ENCODE data around the gene NOS2. TPM values are rescaled to one million over a fixed set of nuclear protein-coding genes. Genes with fewer than 3 reads are reported as not detected.
"Not testable (repeated sequence)": the region's sequence is repeated elsewhere in the genome, so short reads cannot be mapped to it uniquely, and the experiment has no call there.

The NOS2 gene
- total RNA-seq, 4 donors from 2014 or later = 6.7 to 16.5 (median 7.7) TPM

DNA sequence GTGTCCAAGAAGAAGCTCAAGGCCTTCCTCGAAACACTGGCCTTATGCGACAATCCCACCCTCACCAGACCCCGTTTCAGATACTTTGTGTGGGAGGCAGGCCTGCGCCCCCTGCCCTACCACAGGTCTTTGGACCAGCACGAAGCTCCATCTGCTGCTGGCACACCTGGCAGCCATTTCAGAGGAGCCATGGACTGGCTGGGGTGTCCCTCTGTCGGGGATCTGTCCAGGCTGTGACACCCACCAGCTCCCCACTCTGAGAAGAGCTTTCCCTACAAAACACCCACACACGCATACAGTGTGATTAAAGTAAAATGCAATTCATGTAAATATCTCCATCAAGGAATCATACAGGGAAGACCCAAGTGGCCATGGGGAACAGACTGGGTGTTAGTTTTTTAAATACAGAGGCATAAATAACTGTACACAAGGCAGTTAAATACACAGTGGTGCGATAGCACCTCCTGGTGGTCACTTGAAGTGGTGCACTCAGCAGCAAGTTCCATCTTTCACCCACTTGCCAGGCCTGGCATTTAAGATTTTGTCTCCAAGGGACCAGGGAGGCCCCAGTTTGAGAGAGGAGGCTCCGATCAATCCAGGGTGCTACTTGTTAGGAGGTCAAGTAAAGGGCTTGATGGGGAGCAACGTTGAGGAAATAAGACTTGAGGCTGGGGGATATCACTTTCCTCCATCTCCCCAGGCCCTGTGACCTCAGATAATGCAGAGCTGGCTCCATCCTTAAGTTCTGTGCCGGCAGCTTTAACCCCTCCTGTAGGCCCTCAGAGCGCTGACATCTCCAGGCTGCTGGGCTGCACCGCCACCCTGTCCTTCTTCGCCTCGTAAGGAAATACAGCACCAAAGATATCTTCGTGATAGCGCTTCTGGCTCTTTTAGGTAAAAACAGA, 43.6 kb downstream of the NOS2 start:
- H3K27me3 ChIP-seq = no peaks in the 10 kb centered on the region
- peak; percentile 29 to 79 (median 70) for DNase-seq
- no peak overlapping the region for H3K4me3 ChIP-seq
- H3K27ac ChIP-seq = no peak overlapping the region
- no peaks in the 10 kb centered on the region for H3K9me3 ChIP-seq
- no peaks in the 10 kb centered on the region for H3K4me1 ChIP-seq
- no peak for TF ChIP-seq POLR2A (IDR thresholded peaks at IDR 0.05)
- TF ChIP-seq, protein P1, sequence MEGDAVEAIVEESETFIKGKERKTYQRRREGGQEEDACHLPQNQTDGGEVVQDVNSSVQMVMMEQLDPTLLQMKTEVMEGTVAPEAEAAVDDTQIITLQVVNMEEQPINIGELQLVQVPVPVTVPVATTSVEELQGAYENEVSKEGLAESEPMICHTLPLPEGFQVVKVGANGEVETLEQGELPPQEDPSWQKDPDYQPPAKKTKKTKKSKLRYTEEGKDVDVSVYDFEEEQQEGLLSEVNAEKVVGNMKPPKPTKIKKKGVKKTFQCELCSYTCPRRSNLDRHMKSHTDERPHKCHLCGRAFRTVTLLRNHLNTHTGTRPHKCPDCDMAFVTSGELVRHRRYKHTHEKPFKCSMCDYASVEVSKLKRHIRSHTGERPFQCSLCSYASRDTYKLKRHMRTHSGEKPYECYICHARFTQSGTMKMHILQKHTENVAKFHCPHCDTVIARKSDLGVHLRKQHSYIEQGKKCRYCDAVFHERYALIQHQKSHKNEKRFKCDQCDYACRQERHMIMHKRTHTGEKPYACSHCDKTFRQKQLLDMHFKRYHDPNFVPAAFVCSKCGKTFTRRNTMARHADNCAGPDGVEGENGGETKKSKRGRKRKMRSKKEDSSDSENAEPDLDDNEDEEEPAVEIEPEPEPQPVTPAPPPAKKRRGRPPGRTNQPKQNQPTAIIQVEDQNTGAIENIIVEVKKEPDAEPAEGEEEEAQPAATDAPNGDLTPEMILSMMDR (IDR thresholded peaks at IDR 0.05) = peak; percentile 28 to 87 (median 86)
- H3K36me3 ChIP-seq = no peaks in the 10 kb centered on the region

DNA sequence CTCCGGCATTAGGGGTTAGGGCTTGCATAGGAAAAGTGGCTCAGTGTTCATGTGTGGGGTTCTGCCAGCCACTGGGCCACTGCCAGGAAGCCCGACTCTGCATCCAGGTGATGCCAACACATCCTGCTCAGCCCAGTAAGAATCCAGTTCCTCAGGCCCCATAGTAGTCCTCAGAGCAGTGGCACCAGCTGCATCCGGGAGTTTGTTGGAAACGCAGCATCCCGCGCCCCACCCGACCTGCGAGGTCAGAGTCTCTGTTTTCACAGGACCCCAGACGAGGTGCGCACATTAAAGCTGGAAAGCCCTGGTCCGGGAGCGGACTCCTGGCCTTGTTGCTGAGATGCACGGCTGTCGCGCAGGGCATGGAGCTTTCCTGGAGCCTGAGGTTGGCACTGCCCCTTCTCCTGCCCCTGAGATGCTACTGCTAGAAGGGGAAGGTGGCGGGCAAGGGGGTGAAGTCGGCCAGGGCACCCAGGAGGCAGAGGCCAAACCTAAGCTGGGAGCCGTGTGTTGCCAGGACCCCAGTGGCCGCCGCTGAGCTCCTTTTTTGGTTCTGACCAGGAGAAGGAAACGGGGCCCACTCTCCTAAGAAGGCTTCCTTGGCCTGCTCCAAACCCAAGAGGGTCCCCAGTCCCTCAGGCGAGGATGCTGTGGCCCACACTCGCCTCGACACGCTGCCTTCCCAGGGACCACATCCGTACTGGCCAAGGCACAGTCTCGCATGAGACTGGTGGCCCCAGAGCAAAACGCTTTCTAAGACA, 44.4 kb downstream of the NOS2 start:
- peak in 1 of 3 donors; percentile 39 for DNase-seq
- no peak overlapping the region for H3K27ac ChIP-seq
- TF ChIP-seq, protein P1 (IDR thresholded peaks at IDR 0.05) = no peak
- no peak for TF ChIP-seq POLR2A (IDR thresholded peaks at IDR 0.05)
- no peaks in the 10 kb centered on the region for H3K27me3 ChIP-seq
- H3K9me3 ChIP-seq = no peaks in the 10 kb centered on the region
- H3K36me3 ChIP-seq = no peaks in the 10 kb centered on the region
- H3K4me3 ChIP-seq = no peak overlapping the region
- H3K4me1 ChIP-seq = no peaks in the 10 kb centered on the region

DNA sequence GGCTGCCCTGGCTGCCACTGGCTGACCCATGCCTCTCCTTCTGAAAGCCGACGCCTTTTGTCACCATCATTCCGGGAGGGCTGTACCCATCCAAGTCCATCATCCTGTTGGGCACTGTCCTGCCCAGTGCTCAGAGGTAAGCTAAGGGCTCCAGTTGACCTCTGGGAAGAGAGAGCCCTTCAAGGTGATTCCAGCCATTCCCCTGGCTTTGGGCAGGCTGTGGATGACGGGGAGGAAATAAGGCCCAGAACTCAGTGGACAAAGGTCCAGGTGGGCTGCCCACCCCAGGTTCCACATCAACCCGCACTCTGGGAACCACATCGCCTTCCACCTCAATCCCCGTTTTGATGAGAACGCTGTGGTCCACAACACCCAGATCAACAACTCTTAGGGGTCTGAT, 45.8 kb downstream of the NOS2 start:
- DNase-seq = peak in 1 of 3 donors; percentile 26
- H3K27me3 ChIP-seq = no peaks in the 10 kb centered on the region

DNA sequence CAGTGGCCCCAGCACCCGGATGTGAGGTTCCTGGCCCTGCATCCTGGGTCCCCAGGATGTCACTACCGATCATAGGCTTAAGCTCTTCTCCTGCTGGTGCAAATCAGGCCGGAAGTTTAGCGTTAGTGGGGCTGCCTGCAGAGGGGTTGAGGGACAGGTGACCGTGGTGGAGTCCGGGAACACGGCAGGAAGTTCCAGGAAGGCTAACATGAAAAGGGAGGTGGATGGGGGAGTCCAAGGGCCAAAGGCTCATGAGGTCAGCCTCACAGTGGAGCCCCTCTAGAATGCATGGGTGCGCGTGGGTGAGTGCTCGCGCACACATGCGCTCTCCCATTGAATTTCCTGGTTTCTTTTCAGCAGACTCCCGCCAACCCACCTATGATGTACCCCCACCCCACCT, 46.6 kb downstream of the NOS2 start:
- peak in 2 of 3 donors; percentile 0 to 19 for DNase-seq
- H3K27me3 ChIP-seq, H3K9me3 ChIP-seq, H3K36me3 ChIP-seq, H3K4me3 ChIP-seq, H3K4me1 ChIP-seq, H3K27ac ChIP-seq: not testable (repeated sequence)

More for the DNA sequence above, 45.8 kb downstream of the NOS2 start:
- no peak overlapping the region for H3K4me3 ChIP-seq
- no peaks in the 10 kb centered on the region for H3K4me1 ChIP-seq
- no peaks in the 10 kb centered on the region for H3K9me3 ChIP-seq
- H3K36me3 ChIP-seq = no peaks in the 10 kb centered on the region
- no peak overlapping the region for H3K27ac ChIP-seq
- TF ChIP-seq POLR2A (IDR thresholded peaks at IDR 0.05) = no peak
- TF ChIP-seq, protein P1 (IDR thresholded peaks at IDR 0.05) = no peak

DNA sequence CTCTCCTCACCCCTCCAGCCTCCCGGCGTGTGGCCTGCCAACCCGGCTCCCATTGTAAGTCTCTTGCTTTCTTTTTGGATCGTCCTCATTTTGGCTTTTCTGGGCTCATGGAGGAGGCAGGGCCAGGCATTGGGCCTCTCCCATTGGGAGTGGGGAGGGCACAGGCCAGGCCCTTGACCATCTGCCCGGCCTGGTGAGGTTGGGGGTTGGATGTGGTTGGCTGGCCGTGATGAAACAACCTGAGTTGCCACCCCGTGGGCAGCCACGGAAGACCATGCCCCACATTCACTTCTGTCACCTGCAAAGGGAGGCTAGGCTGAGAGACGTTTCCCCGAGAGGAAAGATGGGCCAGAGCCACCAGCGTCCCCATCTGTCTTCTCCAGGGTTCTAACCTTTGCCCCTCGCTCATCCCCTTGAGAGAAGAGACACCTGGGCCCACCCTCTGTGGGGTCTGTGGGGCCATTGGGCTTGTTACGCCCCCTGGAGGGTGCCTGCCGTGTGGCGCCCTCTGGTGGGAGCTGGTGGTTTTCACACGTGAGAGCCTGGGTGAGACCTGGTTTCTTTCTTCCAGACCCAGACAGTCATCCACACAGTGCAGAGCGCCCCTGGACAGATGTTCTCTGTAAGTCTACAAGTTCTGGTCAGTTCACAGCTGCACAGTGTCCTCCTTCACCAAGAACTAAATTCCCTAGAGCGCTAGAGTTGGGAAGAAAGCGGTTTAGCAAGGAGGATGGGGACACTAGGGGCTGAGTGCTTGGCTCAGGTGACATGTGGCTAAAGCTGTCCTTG, 47.3 kb downstream of the NOS2 start:
- not testable (repeated sequence) for H3K9me3 ChIP-seq, H3K27me3 ChIP-seq, H3K27ac ChIP-seq, H3K36me3 ChIP-seq, H3K4me3 ChIP-seq, H3K4me1 ChIP-seq
- peak in 1 of 3 donors; percentile 32 for DNase-seq

DNA sequence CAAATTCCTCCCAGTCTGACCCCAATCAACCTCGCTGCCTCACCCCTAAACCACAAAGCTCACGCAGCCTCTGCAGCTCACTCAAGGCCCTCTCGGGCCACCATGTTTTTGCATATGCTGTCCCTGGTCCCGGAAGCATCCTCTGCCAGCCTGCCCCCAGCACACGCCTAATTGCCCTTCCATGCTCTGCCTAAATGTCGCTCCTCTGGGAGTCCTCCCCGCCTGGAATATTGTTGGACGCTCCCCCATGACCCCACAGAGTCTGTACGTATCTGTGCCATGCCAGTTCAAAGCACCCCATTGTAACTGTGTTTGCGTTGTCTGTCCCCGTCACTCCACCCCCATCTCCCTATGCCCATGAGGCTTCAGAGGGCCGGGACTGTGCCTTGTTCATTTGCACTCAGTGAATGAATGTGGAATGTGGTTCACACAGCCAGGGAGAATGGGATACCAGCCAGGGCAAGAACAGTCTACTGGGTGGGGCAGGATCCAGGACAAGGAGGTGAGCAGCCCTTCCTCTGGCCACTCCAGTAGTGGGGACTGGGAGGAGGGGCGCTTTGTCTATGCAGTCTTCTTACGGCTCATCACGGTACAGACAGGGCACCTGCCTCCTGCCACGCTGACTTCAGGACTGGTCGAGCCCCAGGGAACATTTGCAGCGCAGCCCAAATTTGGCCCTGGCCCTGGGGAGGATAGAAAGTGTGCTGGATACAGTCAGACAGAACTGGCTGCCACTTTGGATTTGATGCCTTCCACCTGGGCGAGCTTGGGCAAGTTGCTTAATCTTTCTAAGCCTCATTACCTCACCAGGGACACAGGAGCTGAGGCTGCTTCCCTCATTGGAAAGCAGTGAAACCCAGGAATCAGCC, 48.5 kb downstream of the NOS2 start:
- Histone ChIP-seq H3K4me1 (no peaks in the 10 kb centered on the region), H3K27me3 (no peaks in the 10 kb centered on the region), H3K27ac (no peak overlapping the region), H3K36me3 (no peaks in the 10 kb centered on the region), H3K4me3 (no peak overlapping the region), H3K9me3 (no peaks in the 10 kb centered on the region)
- peak in 1 of 3 donors; percentile 16 for DNase-seq
- no peak for TF ChIP-seq POLR2A (IDR thresholded peaks at IDR 0.05)
- TF ChIP-seq, protein P1 (IDR thresholded peaks at IDR 0.05) = no peak
